B cell (primary cell): ENCODE data around the gene DENND5B. TPM values are rescaled to one million over a fixed set of nuclear protein-coding genes. Genes with fewer than 3 reads are reported as not detected.
"Not testable (repeated sequence)": the region's sequence is repeated elsewhere in the genome, so short reads cannot be mapped to it uniquely, and the experiment has no call there.

Experiments used
- ATAC-seq: fragments of 200-7000 bp; cut with Tn5 transposase; one replicate; pipeline ENCODE4 v1.10.0; 2021; ENCODE audit warnings: low read depth, mild to moderate bottlenecking, moderate number of reproducible peaks, moderate library complexity
- CTCF ChIA-PET: fragments of 350-600 bp; sonication (Branson Sonifier 250); formaldehyde crosslinking; loops from one replicate; lab custom pipeline; 2021; ENCODE audit warnings: antibody characterized with exemption, inconsistent platforms; lab: Charles Lee
- POLR2A ChIA-PET: fragments of 350-600 bp; sonication (Branson Sonifier 250); formaldehyde crosslinking; loops from one replicate; lab custom pipeline; 2021; ENCODE audit warnings: antibody characterized with exemption; lab: Charles Lee
- DNase-seq: peaks from one replicate; pipeline ENCODE4 v3.0.0; 2013
- H2AFZ ChIP-seq: 2 replicates; pipeline ENCODE4 v1.6.1; 2012; ENCODE audit warnings: mild to moderate bottlenecking, low read depth, low read length; ENCODE audit not compliant: insufficient read depth, poor library complexity, severe bottlenecking
- H3K27ac ChIP-seq, 2 donors: 1 replicate in 1 of 2; 2 replicates in 1 of 2; pipeline ENCODE4 v1.5.1; 2012 to 2013; ENCODE audit warnings: low read length in 2 of 2, mild to moderate bottlenecking in 2 of 2, moderate library complexity in 1 of 2
- H3K27me3 ChIP-seq, 4 experiments: fragments of 200-600 bp in 1 of 4; sonication (generic) in 1 of 4; replicated peaks in 1 of 4; 1 replicate in 2 of 4; 2 replicates in 2 of 4; pipeline versions ENCODE4 v1.6.1 to v1.7.0; 2013 to 2016; ENCODE audit warnings: low read length in 3 of 4, mild to moderate bottlenecking in 2 of 4, mixed read lengths in 1 of 4, moderate library complexity in 1 of 4; ENCODE audit not compliant: insufficient read depth in 4 of 4, control insufficient read depth in 3 of 4; ENCODE audit errors: control extremely low read depth in 1 of 4
- H3K36me3 ChIP-seq, 2 experiments: replicated peaks in 1 of 2; 1 replicate in 1 of 2; 2 replicates in 1 of 2; pipeline versions ENCODE4 v1.6.1 to v1.7.1; 2013; ENCODE audit warnings: low read length in 1 of 2; ENCODE audit not compliant: insufficient read depth in 2 of 2, control insufficient read depth in 1 of 2; ENCODE audit errors: control extremely low read depth in 1 of 2, extremely low read depth in 1 of 2
- H3K4me1 ChIP-seq, 2 donors: fragments of 200-600 bp in 1 of 2; sonication (generic) in 1 of 2; 1 replicate in 1 of 2; 2 replicates in 1 of 2; pipeline versions ENCODE4 v1.5.1 to v1.6.1; 2013 to 2017; ENCODE audit warnings: low read length in 2 of 2; ENCODE audit not compliant: control insufficient read depth in 2 of 2, insufficient read depth in 2 of 2
- H3K4me2 ChIP-seq: replicated peaks from 2 replicates; pipeline ENCODE3; 2012; ENCODE audit warnings: mild to moderate bottlenecking, low read depth, low read length; ENCODE audit not compliant: poor library complexity, severe bottlenecking
- H3K4me3 ChIP-seq, 5 experiments: fragments of 200-600 bp in 1 of 5; sonication (generic) in 1 of 5; 1 replicate in 3 of 5; 2 replicates in 2 of 5; pipeline versions ENCODE4 v1.5.1 to v1.7.0; 2011 to 2016; ENCODE audit warnings: low read length in 4 of 5, mild to moderate bottlenecking in 4 of 5, low read depth in 2 of 5, control low read depth in 1 of 5, moderate library complexity in 1 of 5; ENCODE audit not compliant: insufficient read depth in 1 of 5; ENCODE audit errors: control extremely low read depth in 1 of 5, extremely low read depth in 1 of 5
- H3K79me2 ChIP-seq: fragments of 200-600 bp; sonication (generic); one replicate; pipeline ENCODE4 v1.6.0; 2016; ENCODE audit warnings: low read length; ENCODE audit not compliant: control insufficient read depth, insufficient read depth
- H3K9ac ChIP-seq: fragments of 200-600 bp; sonication (generic); 2 replicates; pipeline ENCODE4 v1.6.1; 2017; ENCODE audit warnings: mild to moderate bottlenecking, low read length, moderate library complexity
- H3K9me3 ChIP-seq, 3 donors: one replicate each; pipeline versions ENCODE4 v1.6.1 to v1.7.1; 2013; ENCODE audit warnings: low read length in 2 of 3; ENCODE audit not compliant: control insufficient read depth in 2 of 3, insufficient read depth in 1 of 3; ENCODE audit errors: control extremely low read depth in 1 of 3
- H4K20me1 ChIP-seq: 2 replicates; pipeline ENCODE4 v1.6.0; 2012; ENCODE audit warnings: mild to moderate bottlenecking, low read length; ENCODE audit not compliant: insufficient read depth, control insufficient read depth, poor library complexity, severe bottlenecking
- H3K27ac Mint-ChIP-seq: one replicate; pipeline ENCODE4 v1.8.0; 2021; ENCODE audit warnings: mixed read lengths
- H3K27me3 Mint-ChIP-seq: one replicate; pipeline ENCODE4 v1.8.0; 2021; ENCODE audit warnings: mixed read lengths
- H3K4me1 Mint-ChIP-seq: one replicate; pipeline ENCODE4 v1.8.0; 2021; ENCODE audit warnings: mixed read lengths
- H3K4me3 Mint-ChIP-seq: one replicate; pipeline ENCODE4 v1.8.0; 2021; ENCODE audit warnings: mixed read lengths
- H3K9me3 Mint-ChIP-seq: one replicate; pipeline ENCODE4 v1.8.0; 2022; ENCODE audit warnings: mixed read lengths; ENCODE audit not compliant: insufficient read depth
- CTCF ChIP-seq: fragments of 200-600 bp; IDR thresholded peaks from one replicate; pipeline ENCODE4 v1.8.0; 2022; ENCODE audit warnings: antibody characterized with exemption, mild to moderate bottlenecking
- EZH2 ChIP-seq: IDR thresholded peaks from 2 replicates; pipeline ENCODE4 v1.6.1; 2012; ENCODE audit warnings: borderline replicate concordance, low read depth, mild to moderate bottlenecking, moderate library complexity, low read length; ENCODE audit not compliant: insufficient read depth, poor library complexity, severe bottlenecking
- WGBS: methylation state at CpG from one replicate; pipeline ENCODE4 v1.1.5; 2013; ENCODE audit warnings: missing lambda C conversion rate; ENCODE audit not compliant: insufficient coverage; 5-methylcytosine and 5-hydroxymethylcytosine counted together
- intact Hi-C: fragments of 100-400 bp; cut with micrococcal nuclease; formaldehyde crosslinking; loops from one replicate; pipeline ENCODE4 v1.10.0; 2022
- polyA plus RNA-seq: library from polyadenylated mRNA; depleted of rRNA; stranded (reverse); fragments of >200 nt; gene quantifications from 2 replicates; pipeline ENCODE4 v1.2.3, GENCODE V29; 2012
- total RNA-seq, 2 donors: library from RNA; stranded (reverse); fragments of 120-200 nt in 1 of 2; gene quantifications; 1 replicate in 1 of 2; 2 replicates in 1 of 2; pipeline versions ENCODE4 v1.2.3 to v1.2.4, GENCODE V29; 2013 to 2022

Gene DENND5B
- total and polyA plus RNA-seq, 2 donors (not counting 1 experiment from before 2014, with no cell fraction given) = 18.7 to 55.3 TPM

- no peak overlapping the region for H3K9ac ChIP-seq
- no peak overlapping the region for H3K4me3 ChIP-seq
- POLR2A ChIA-PET = no interaction called here
- TF ChIP-seq EZH2 (no peak), CTCF (no peak)
- H3K4me1 Mint-ChIP-seq = no peaks in the 10 kb centered on the region
- H3K9me3 Mint-ChIP-seq = no peaks in the 10 kb centered on the region
- H3K79me2 ChIP-seq = no peaks in the 10 kb centered on the region
- H3K36me3 ChIP-seq = peaks cover 18 to 69% of the 10 kb centered on the region in 2 experiments
- 100% methylated on average over 2 of the region's 2 CpGs for WGBS
- no peaks in the 10 kb centered on the region for H3K27me3 Mint-ChIP-seq
- CTCF ChIA-PET = interaction anchor here (1.4 kb wide), 1 partner anchor 63 kb away, joined by 3 read pairs; no protein-coding TSS in a partner anchor
- H3K4me3 Mint-ChIP-seq = no peak overlapping the region
- no peak overlapping the region for H3K27ac Mint-ChIP-seq
- intact Hi-C loops = no loop called here
- H3K27ac ChIP-seq = no peak overlapping the region
- no peak for DNase-seq
- no peaks in the 10 kb centered on the region for H4K20me1 ChIP-seq
- no peaks in the 10 kb centered on the region for H3K4me1 ChIP-seq
- H3K27me3 ChIP-seq = no peaks in the 10 kb centered on the region
- no peak for ATAC-seq
- no peaks in the 10 kb centered on the region for H3K9me3 ChIP-seq
- H3K4me2 ChIP-seq = no peak overlapping the region
- H2AFZ ChIP-seq = no peak overlapping the region
Observed at GRCh38 chr12:31386364-31386777, 204.6 kb downstream of the DENND5B start.

- H3K4me1 Mint-ChIP-seq, H3K9me3 Mint-ChIP-seq, H3K36me3 ChIP-seq, H3K27me3 ChIP-seq, H3K27ac ChIP-seq, H3K27me3 Mint-ChIP-seq, H2AFZ ChIP-seq, H3K27ac Mint-ChIP-seq, DNase-seq, H3K9ac ChIP-seq, H3K4me1 ChIP-seq, POLR2A ChIA-PET, CTCF ChIA-PET, H3K79me2 ChIP-seq, ATAC-seq, H3K4me2 ChIP-seq, H3K4me3 Mint-ChIP-seq, intact Hi-C loops, H3K9me3 ChIP-seq, H3K4me3 ChIP-seq, H4K20me1 ChIP-seq: not testable (repeated sequence)
- no CpG with 5 or more reads among the region's 8 CpGs for WGBS
Observed at GRCh38 chr12:31377210-31377609, 213.7 kb downstream of the DENND5B start.

GRCh38 chr12:31375422-31375821 lies 215.5 kb downstream of the DENND5B start:
- WGBS = 94% methylated on average over 3 of the region's 6 CpGs
- H2AFZ ChIP-seq, CTCF ChIA-PET, H3K36me3 ChIP-seq, H3K9me3 Mint-ChIP-seq, ATAC-seq, H3K27me3 ChIP-seq, H4K20me1 ChIP-seq, H3K9me3 ChIP-seq, H3K27ac Mint-ChIP-seq, H3K4me1 Mint-ChIP-seq, H3K4me3 ChIP-seq, H3K4me1 ChIP-seq, H3K27ac ChIP-seq, H3K9ac ChIP-seq, H3K4me3 Mint-ChIP-seq, H3K27me3 Mint-ChIP-seq, DNase-seq, intact Hi-C loops, H3K4me2 ChIP-seq, H3K79me2 ChIP-seq, POLR2A ChIA-PET: not testable (repeated sequence)
